GM12878 (cell line): ENCODE measurements around the gene SYPL2.

ENCODE experiments used
- EP300 ChIP-seq, 2 experiments: fragments of 150-350 bp in 1 of 2; IDR thresholded peaks; 2 replicates each; pipeline ENCODE4 v1.6.1; 2011 to 2012; ENCODE audit warnings: low read depth in 2 of 2, low read length in 2 of 2, borderline replicate concordance in 1 of 2, improper control_type of control experiment in 1 of 2, inconsistent platforms in 1 of 2; ENCODE audit not compliant: control insufficient read depth in 1 of 2
- KDM1A ChIP-seq: fragments of 200-600 bp; sonication (generic); IDR thresholded peaks from 2 replicates; pipeline ENCODE4 v1.6.1; 2016; ENCODE audit warnings: borderline replicate concordance
- POLR2AphosphoS5 ChIP-seq: IDR thresholded peaks from 2 replicates; pipeline ENCODE4 v1.6.1; 2011; ENCODE audit warnings: mild to moderate bottlenecking, low read length, inconsistent platforms
- SMC3 ChIP-seq: IDR thresholded peaks from 2 replicates; pipeline ENCODE4 v1.6.1; 2011; ENCODE audit warnings: low read length, improper control_type of control experiment, borderline replicate concordance
- ZBTB4 ChIP-seq: fragments of 450-650 bp; formaldehyde crosslinking; IDR thresholded peaks from 2 replicates; pipeline ENCODE4 v1.4.0; 2022; ENCODE audit warnings: mild to moderate bottlenecking, moderate library complexity
- TF ChIP-seq, protein P1 (sequence below), 3 experiments: IDR thresholded peaks in 2 of 3; conservative IDR thresholded peaks in 1 of 3; 2 replicates each; pipeline ENCODE4 v1.5.1; 2011; ENCODE audit warnings: low read depth in 3 of 3, low read length in 3 of 3, mild to moderate bottlenecking in 3 of 3, control low read depth in 2 of 3, moderate library complexity in 2 of 3, inconsistent platforms in 1 of 3, mixed read lengths in 1 of 3; ENCODE audit not compliant: control insufficient read depth in 2 of 3, insufficient read depth in 1 of 3; ENCODE audit errors: extremely low read depth in 1 of 3

GRCh38 chr1:109530457-109531087 is 64.2 kb downstream of the SYPL2 start:
- TF ChIP-seq, protein P1, sequence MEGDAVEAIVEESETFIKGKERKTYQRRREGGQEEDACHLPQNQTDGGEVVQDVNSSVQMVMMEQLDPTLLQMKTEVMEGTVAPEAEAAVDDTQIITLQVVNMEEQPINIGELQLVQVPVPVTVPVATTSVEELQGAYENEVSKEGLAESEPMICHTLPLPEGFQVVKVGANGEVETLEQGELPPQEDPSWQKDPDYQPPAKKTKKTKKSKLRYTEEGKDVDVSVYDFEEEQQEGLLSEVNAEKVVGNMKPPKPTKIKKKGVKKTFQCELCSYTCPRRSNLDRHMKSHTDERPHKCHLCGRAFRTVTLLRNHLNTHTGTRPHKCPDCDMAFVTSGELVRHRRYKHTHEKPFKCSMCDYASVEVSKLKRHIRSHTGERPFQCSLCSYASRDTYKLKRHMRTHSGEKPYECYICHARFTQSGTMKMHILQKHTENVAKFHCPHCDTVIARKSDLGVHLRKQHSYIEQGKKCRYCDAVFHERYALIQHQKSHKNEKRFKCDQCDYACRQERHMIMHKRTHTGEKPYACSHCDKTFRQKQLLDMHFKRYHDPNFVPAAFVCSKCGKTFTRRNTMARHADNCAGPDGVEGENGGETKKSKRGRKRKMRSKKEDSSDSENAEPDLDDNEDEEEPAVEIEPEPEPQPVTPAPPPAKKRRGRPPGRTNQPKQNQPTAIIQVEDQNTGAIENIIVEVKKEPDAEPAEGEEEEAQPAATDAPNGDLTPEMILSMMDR (IDR thresholded peaks at IDR 0.05 in 2 of 3, conservative IDR thresholded peaks at IDR 0.05 in 1 of 3; ENCODE audit: control insufficient read depth in 2 of 3, extremely low read depth in 1 of 3, insufficient read depth in 1 of 3, low read depth in 3 of 3, low read length in 3 of 3): no peak
- no peak for TF ChIP-seq KDM1A
- TF ChIP-seq POLR2AphosphoS5: no peak
- no peak for TF ChIP-seq EP300 (IDR thresholded peaks at IDR 0.05; ENCODE audit: borderline replicate concordance in 1 of 2, control insufficient read depth in 1 of 2, low read depth in 2 of 2, low read length in 2 of 2)
- no peak for TF ChIP-seq ZBTB4 (CRISPR knock-in tag)
- no peak for TF ChIP-seq SMC3
